ENCODE data around the gene MOV10L1. TPM values are rescaled to one million over a fixed set of nuclear protein-coding genes. Genes with fewer than 3 reads are reported as not detected.
A peak's percentile ranks its signal among the peaks of the same experiment; 100 is the strongest.

The MOV10L1 gene
- total RNA-seq, 2 experiments from 2014 or later, result 0.22 to 1.1 TPM

DNA sequence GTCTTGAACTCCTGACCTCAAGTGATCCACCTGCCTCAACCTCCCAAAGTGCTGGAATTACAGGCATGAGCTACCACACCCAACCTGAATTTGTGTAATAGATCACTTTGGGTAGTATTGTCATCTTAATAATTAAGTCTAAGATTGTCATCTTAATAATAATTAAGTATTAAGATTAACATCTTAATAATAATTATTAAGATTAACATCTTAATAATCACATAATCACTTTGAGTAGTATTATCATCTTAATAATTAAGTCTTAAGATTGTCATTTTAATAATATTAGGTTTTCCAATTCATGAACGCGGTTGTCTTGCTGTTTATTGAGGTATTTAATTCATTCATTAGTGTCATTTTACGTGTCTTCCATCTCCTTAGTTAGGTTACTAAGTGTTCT, 8.2 kb downstream of the MOV10L1 start:
- no peak overlapping the region for H2AFZ ChIP-seq (ENCODE audit: low read length)
- no peak overlapping the region for H3K4me2 ChIP-seq (ENCODE audit: low read length)
- no peaks in the 10 kb centered on the region for H3K9me3 ChIP-seq (ENCODE audit: low read length)
- H3K36me3 ChIP-seq (ENCODE audit: insufficient read depth, low read length), result no peaks in the 10 kb centered on the region
- no peak for DNase-seq (ENCODE audit: low spot score)
- CTCF ChIA-PET (ENCODE audit: unreplicated experiment), result no interaction called here
- TF ChIP-seq EZH2phosphoT487 (IDR thresholded peaks at IDR 0.05; ENCODE audit: borderline replicate concordance, low read depth, low read length) (no peak), CTCF (conservative IDR thresholded peaks at IDR 0.05; ENCODE audit: low read length) (no peak)
- H4K20me1 ChIP-seq (ENCODE audit: insufficient read depth, low read length), result no peaks in the 10 kb centered on the region
- POLR2A ChIA-PET, result interaction anchor here (0.7 kb wide), 1 partner anchor 271 kb away, joined by 3 read pairs; no protein-coding TSS in a partner anchor
- peaks cover 25% of the 10 kb centered on the region for H3K4me1 ChIP-seq (ENCODE audit: insufficient read depth, low read length, poor library complexity, severe bottlenecking)
- BruUV-seq (replicated peaks), result no TSS peak
- H3K27ac ChIP-seq (ENCODE audit: low read depth, low read length, poor library complexity, severe bottlenecking), result no peak overlapping the region
- H3K79me2 ChIP-seq (ENCODE audit: insufficient read depth, low read depth, low read length), result no peaks in the 10 kb centered on the region
- intact Hi-C loops (cut with micrococcal nuclease; ENCODE audit: unreplicated experiment), result no loop called here
- no peak overlapping the region for H3K4me3 ChIP-seq (ENCODE audit: low read depth, low read length, poor library complexity, severe bottlenecking)
- H3K9me2 ChIP-seq (ENCODE audit: insufficient read depth, low read length), result no peaks in the 10 kb centered on the region

DNA sequence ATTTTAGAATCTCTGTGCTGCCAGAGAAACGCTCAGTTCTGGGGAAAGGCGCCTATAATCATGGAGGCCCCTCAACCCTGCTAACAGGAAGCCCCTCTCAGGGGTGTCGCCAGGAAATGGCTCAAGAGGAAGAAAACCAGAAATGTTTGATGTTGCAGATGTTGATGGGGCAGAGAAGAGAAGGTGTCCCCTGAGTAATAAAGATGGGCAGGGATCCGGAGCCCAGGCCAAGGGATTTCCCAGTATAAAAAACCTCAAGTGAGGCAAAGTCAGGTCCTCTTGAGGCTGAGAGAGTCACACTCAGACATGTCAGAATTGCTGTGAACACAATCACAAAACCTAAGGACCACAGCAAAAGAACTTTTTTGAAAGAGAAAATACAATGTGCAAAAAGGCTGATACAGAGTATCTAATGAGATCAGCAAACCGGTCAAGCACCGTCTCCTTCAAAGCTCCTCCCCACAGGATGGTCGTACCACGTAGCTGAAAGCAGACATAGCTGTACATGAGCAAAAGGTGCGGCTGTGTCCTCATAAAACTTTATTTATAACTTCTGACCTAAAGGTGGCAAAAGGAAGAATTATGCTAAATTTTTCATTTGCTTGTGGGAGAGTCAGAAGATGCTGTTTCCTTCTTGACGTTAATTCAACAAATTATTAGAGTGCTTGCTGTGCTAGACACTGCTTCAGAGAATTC, 12.2 kb downstream of the MOV10L1 start:
- H3K4me2 ChIP-seq (ENCODE audit: low read length), result peak overlapping the region; percentile 67
- peak overlapping the region; percentile 84 for H2AFZ ChIP-seq (ENCODE audit: low read length)
- no peaks in the 10 kb centered on the region for H3K79me2 ChIP-seq (ENCODE audit: insufficient read depth, low read depth, low read length)
- H3K9me2 ChIP-seq (ENCODE audit: insufficient read depth, low read length), result no peaks in the 10 kb centered on the region
- H3K4me3 ChIP-seq (ENCODE audit: low read depth, low read length, poor library complexity, severe bottlenecking), result peak overlapping the region; percentile 27
- ChIA-PET CTCF (ENCODE audit: unreplicated experiment) (interaction anchor here (0.6 kb wide), 2 partner anchors 29 to 87 kb away, joined by 3 read pairs; no protein-coding TSS in a partner anchor), POLR2A (interaction anchor here (0.9 kb wide), 1 partner anchor 8 kb away, joined by 4 read pairs; no protein-coding TSS in a partner anchor)
- H3K27ac ChIP-seq (ENCODE audit: low read depth, low read length, poor library complexity, severe bottlenecking), result peak overlapping the region; percentile 87
- H4K20me1 ChIP-seq (ENCODE audit: insufficient read depth, low read length), result no peaks in the 10 kb centered on the region
- H3K4me1 ChIP-seq (ENCODE audit: insufficient read depth, low read length, poor library complexity, severe bottlenecking), result peaks cover 60% of the 10 kb centered on the region
- H3K36me3 ChIP-seq (ENCODE audit: insufficient read depth, low read length), result no peaks in the 10 kb centered on the region
- no TSS peak for BruUV-seq (replicated peaks)
- intact Hi-C loops (cut with micrococcal nuclease; ENCODE audit: unreplicated experiment), result loop anchor here (2.0 to 10.0 kb wide), 3 partner anchors 47 to 167 kb away; no protein-coding TSS in a partner anchor
- DNase-seq (ENCODE audit: low spot score), result peak; percentile 83
- TF ChIP-seq EZH2phosphoT487 (IDR thresholded peaks at IDR 0.05; ENCODE audit: borderline replicate concordance, low read depth, low read length) (no peak), CTCF (conservative IDR thresholded peaks at IDR 0.05; ENCODE audit: low read length) (no peak)
- H3K9me3 ChIP-seq (ENCODE audit: low read length), result no peaks in the 10 kb centered on the region

- BruUV-seq (replicated peaks), result no TSS peak
- DNase-seq (ENCODE audit: low spot score), result peak; percentile 60
- peak overlapping the region; percentile 87 for H3K27ac ChIP-seq (ENCODE audit: low read depth, low read length, poor library complexity, severe bottlenecking)
- no peaks in the 10 kb centered on the region for H3K9me3 ChIP-seq (ENCODE audit: low read length)
- no peaks in the 10 kb centered on the region for H4K20me1 ChIP-seq (ENCODE audit: insufficient read depth, low read length)
- H3K4me2 ChIP-seq (ENCODE audit: low read length), result peak overlapping the region; percentile 67
- POLR2A ChIA-PET, result interaction anchor here (0.6 to 1.5 kb wide), 4 partner anchors 8 to 90 kb away, joined by 3 to 5 read pairs (median 4); no protein-coding TSS in a partner anchor
- no peak overlapping the region for H3K4me3 ChIP-seq (ENCODE audit: low read depth, low read length, poor library complexity, severe bottlenecking)
- H3K4me1 ChIP-seq (ENCODE audit: insufficient read depth, low read length, poor library complexity, severe bottlenecking), result peaks cover 60% of the 10 kb centered on the region
- CTCF ChIA-PET (ENCODE audit: unreplicated experiment), result interaction anchor here (0.6 to 0.9 kb wide), 2 partner anchors 28 to 72 kb away, joined by 3 read pairs; no protein-coding TSS in a partner anchor
- no peak for TF ChIP-seq EZH2phosphoT487 (IDR thresholded peaks at IDR 0.05; ENCODE audit: borderline replicate concordance, low read depth, low read length)
- TF ChIP-seq CTCF (conservative IDR thresholded peaks at IDR 0.05; ENCODE audit: low read length), result peak; percentile 59
- H3K9me2 ChIP-seq (ENCODE audit: insufficient read depth, low read length), result no peaks in the 10 kb centered on the region
- intact Hi-C loops (cut with micrococcal nuclease; ENCODE audit: unreplicated experiment), result loop anchor here (10.0 kb wide), 1 partner anchor 168 kb away; no protein-coding TSS in a partner anchor
- H2AFZ ChIP-seq (ENCODE audit: low read length), result peak overlapping the region; percentile 22; the same call in 1 of the 2 replicates
- H3K79me2 ChIP-seq (ENCODE audit: insufficient read depth, low read depth, low read length), result no peaks in the 10 kb centered on the region
- H3K36me3 ChIP-seq (ENCODE audit: insufficient read depth, low read length), result no peaks in the 10 kb centered on the region
These were observed 13.1 kb downstream of the MOV10L1 start for GRCh38 chr22:50102946-50103345.
